ENCODE data around the gene PXDC1. TPM values are rescaled to one million over a fixed set of nuclear protein-coding genes. Genes with fewer than 3 reads are reported as not detected.

The PXDC1 gene
- total and polyA plus RNA-seq, 10 donors = 17.7 to 51.5 (median 32.0) TPM

GRCh38 chr6:3708540-3708939 is 43.0 kb downstream of the PXDC1 start:
- 77 to 97% (median 90%) methylated on average over 4 of the region's 4 CpGs for WGBS, 5 donors
- TF ChIP-seq POLR2AphosphoS5 (IDR thresholded peaks at IDR 0.05) = no peak
- TF ChIP-seq POLR2A (IDR thresholded peaks at IDR 0.05) = no peak
- TF ChIP-seq, protein P1, sequence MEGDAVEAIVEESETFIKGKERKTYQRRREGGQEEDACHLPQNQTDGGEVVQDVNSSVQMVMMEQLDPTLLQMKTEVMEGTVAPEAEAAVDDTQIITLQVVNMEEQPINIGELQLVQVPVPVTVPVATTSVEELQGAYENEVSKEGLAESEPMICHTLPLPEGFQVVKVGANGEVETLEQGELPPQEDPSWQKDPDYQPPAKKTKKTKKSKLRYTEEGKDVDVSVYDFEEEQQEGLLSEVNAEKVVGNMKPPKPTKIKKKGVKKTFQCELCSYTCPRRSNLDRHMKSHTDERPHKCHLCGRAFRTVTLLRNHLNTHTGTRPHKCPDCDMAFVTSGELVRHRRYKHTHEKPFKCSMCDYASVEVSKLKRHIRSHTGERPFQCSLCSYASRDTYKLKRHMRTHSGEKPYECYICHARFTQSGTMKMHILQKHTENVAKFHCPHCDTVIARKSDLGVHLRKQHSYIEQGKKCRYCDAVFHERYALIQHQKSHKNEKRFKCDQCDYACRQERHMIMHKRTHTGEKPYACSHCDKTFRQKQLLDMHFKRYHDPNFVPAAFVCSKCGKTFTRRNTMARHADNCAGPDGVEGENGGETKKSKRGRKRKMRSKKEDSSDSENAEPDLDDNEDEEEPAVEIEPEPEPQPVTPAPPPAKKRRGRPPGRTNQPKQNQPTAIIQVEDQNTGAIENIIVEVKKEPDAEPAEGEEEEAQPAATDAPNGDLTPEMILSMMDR (IDR thresholded peaks at IDR 0.05 in 8 of 11, conservative IDR thresholded peaks at IDR 0.05 in 3 of 11) = no peak
- no peak overlapping the region for H3K27ac ChIP-seq

DNA sequence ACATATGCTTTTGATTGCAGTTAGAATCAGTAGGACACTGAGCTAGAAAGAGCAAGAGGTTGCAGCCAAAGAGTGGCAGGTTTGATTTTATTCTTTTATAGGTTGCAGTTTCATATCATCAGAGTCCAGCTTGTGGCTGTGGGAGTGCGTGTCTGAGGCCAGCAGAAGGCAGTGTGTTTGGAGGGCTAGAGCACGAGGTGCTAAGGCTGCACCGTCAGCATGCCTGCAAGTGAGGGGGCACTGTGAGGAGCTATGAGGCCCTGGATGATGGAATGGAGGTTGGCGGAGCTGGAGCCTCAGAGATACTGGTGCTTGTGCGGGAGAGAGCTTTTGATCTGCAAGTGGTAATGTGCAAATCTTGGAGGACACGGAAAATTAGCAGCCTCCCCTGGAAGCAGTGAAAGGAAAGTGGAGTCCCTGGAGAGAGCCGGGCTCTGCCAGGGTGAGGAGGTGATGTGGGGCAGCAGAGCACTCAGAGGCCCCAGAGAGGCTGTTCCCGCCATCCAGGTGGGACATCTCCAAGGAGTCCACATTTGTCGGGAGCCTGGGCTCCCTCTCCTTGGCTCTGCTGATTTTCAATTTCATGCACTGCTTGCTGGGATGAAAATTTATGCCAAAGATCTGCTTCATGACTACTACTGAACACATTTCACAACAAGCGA is 43.6 kb downstream of the PXDC1 start:
- intact Hi-C loops (cut with DNase I; ENCODE audit: low total_unique reads) = no loop called here
- no peak for TF ChIP-seq POLR2A (IDR thresholded peaks at IDR 0.05)
- TF ChIP-seq POLR2AphosphoS5 (IDR thresholded peaks at IDR 0.05) = no peak
- TF ChIP-seq, protein P1 (IDR thresholded peaks at IDR 0.05 in 8 of 11, conservative IDR thresholded peaks at IDR 0.05 in 3 of 11) = no peak
- 82 to 90% (median 89%) methylated on average over 10 of the region's 10 CpGs for WGBS, 5 donors
- no peak overlapping the region for H3K4me3 ChIP-seq
- DNase-seq = peak; percentile 52
- H3K27me3 ChIP-seq (replicated peaks in 1 of 7) = no peaks in the 10 kb centered on the region
- no peak overlapping the region for H3K27ac ChIP-seq
- H3K9me3 ChIP-seq = peaks cover 0 to 6% (median 0%) of the 10 kb centered on the region in 8 donors
- H3K4me1 ChIP-seq = no peaks in the 10 kb centered on the region
- H3K36me3 ChIP-seq = no peaks in the 10 kb centered on the region

More at GRCh38 chr6:3708540-3708939, 43.0 kb downstream of the PXDC1 start:
- Histone ChIP-seq H3K27me3 (replicated peaks in 1 of 7) (no peaks in the 10 kb centered on the region), H3K36me3 (no peaks in the 10 kb centered on the region), H3K4me3 (no peak overlapping the region), H3K9me3 (peaks cover 0 to 6% (median 0%) of the 10 kb centered on the region in 8 donors), H3K4me1 (no peaks in the 10 kb centered on the region)
- no peak for DNase-seq
- intact Hi-C loops (cut with DNase I; ENCODE audit: low total_unique reads) = no loop called here

GRCh38 chr6:3707024-3707423 is 44.5 kb downstream of the PXDC1 start:
- Histone ChIP-seq H3K27ac (no peak overlapping the region), H3K27me3 (replicated peaks in 1 of 7) (no peaks in the 10 kb centered on the region), H3K4me1 (no peaks in the 10 kb centered on the region), H3K36me3 (no peaks in the 10 kb centered on the region), H3K4me3 (no peak overlapping the region), H3K9me3 (peaks cover 0 to 6% (median 0%) of the 10 kb centered on the region in 8 donors)
- TF ChIP-seq POLR2AphosphoS5 (IDR thresholded peaks at IDR 0.05) = no peak
- TF ChIP-seq POLR2A (IDR thresholded peaks at IDR 0.05) = no peak
- TF ChIP-seq, protein P1 (IDR thresholded peaks at IDR 0.05 in 8 of 11, conservative IDR thresholded peaks at IDR 0.05 in 3 of 11) = no peak
- DNase-seq = no peak
- intact Hi-C loops (cut with DNase I; ENCODE audit: low total_unique reads) = no loop called here
- WGBS, 5 donors = 25 to 54% (median 46%) methylated on average over 2 of the region's 2 CpGs

DNA sequence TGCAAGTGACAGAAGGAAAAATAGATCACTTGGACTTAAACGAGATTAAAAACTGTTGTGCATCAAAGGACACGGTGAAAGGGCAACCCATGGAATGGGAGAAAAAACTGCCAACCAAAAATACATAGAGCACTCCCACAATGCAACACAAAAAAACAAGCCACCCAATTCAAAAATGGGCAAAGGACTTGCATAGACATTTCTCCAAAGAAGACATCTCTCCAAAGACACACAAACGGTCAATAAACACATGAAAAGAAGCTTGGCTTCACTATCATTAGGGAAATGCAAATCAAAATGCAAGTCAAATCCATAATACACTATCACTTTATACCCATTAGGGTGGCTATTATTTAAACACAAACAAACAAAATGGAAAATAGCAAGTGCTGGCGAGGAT is 45.0 kb downstream of the PXDC1 start:
- H3K36me3 ChIP-seq = no peaks in the 10 kb centered on the region
- intact Hi-C loops (cut with DNase I; ENCODE audit: low total_unique reads) = no loop called here
- DNase-seq = no peak
- H3K27ac ChIP-seq = no peak overlapping the region
- H3K4me3 ChIP-seq = no peak overlapping the region
- 80 to 96% (median 92%) methylated on average over 4 of the region's 4 CpGs for WGBS, 5 donors
- peaks cover 0 to 6% (median 0%) of the 10 kb centered on the region in 8 donors for H3K9me3 ChIP-seq
- H3K27me3 ChIP-seq (replicated peaks in 1 of 7) = no peaks in the 10 kb centered on the region
- no peak for TF ChIP-seq POLR2AphosphoS5 (IDR thresholded peaks at IDR 0.05)
- TF ChIP-seq, protein P1 (IDR thresholded peaks at IDR 0.05 in 8 of 11, conservative IDR thresholded peaks at IDR 0.05 in 3 of 11) = no peak
- TF ChIP-seq POLR2A (IDR thresholded peaks at IDR 0.05) = no peak
- no peaks in the 10 kb centered on the region for H3K4me1 ChIP-seq
